AG09319 (cell line): Measurements from ENCODE around the gene KCNJ11.

Source experiments
- DNase-seq: peaks from one replicate; pipeline ENCODE4 v3.0.0-alpha.2; 2010; ENCODE audit warnings: low read depth; ENCODE audit errors: extremely low read depth
- TF ChIP-seq, protein P1 (sequence below): IDR thresholded peaks from 2 replicates; pipeline ENCODE4 v1.5.1; 2011; ENCODE audit warnings: low read depth, mild to moderate bottlenecking, inconsistent platforms, low read length, moderate library complexity

The KCNJ11 gene

GRCh38 chr11:17414992-17415391 lies 26.5 kb upstream of the KCNJ11 start:
- TF ChIP-seq, protein P1, sequence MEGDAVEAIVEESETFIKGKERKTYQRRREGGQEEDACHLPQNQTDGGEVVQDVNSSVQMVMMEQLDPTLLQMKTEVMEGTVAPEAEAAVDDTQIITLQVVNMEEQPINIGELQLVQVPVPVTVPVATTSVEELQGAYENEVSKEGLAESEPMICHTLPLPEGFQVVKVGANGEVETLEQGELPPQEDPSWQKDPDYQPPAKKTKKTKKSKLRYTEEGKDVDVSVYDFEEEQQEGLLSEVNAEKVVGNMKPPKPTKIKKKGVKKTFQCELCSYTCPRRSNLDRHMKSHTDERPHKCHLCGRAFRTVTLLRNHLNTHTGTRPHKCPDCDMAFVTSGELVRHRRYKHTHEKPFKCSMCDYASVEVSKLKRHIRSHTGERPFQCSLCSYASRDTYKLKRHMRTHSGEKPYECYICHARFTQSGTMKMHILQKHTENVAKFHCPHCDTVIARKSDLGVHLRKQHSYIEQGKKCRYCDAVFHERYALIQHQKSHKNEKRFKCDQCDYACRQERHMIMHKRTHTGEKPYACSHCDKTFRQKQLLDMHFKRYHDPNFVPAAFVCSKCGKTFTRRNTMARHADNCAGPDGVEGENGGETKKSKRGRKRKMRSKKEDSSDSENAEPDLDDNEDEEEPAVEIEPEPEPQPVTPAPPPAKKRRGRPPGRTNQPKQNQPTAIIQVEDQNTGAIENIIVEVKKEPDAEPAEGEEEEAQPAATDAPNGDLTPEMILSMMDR: no peak
- DNase-seq: no peak

- TF ChIP-seq, protein P1: no peak
- DNase-seq: no peak
Measured at GRCh38 chr11:17414317-17414737, 25.9 kb upstream of the KCNJ11 start.

DNA sequence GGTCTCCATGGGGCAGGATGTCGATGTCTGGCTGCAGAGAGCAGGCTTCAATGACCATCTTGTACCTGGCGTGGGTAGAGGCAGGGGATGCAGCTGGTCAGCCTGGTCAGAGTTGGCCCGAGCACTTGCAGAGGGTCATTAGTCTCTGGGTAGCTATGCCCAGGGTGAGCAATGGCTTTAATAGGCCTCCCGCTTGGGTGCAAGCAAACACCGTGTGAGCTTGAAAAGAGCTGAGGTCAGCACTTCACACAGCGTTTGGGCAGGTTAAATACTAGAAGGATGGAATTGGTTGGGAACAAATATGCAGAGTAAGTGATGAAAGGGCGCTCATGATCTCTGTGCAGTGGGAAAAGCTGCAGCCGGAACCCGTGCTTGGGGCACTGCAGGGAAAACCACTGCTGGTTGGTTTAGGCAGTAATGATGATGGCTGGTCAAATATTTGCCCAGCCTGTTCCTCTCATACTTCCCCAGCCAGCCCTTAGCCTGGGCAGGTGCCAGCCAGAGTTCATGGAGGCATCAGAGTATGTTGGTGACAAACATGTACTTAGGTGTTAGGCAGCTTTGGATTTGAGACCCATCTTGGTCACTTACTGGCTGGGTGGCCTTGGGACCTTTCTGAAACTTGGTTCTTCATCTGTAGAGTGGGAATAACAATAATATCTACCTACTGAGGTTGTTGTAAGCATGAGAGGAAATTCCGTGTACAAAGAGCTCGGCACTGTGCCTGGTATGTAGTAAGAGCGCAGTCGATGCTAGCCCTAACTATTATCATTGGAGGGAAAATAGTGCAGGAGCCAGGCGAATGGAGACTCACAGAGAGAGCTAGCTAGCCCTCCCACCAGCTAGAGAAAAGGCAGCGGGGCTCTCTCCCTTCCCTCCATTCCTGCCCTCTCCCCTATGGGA lies 25.2 kb upstream of the KCNJ11 start:
- TF ChIP-seq, protein P1: no peak
- DNase-seq: no peak

GRCh38 chr11:17412488-17413180 lies 24.2 kb upstream of the KCNJ11 start:
- no peak for DNase-seq
- TF ChIP-seq, protein P1: no peak

GRCh38 chr11:17411418-17411817 lies 23.0 kb upstream of the KCNJ11 start:
- TF ChIP-seq, protein P1: no peak
- DNase-seq: no peak

DNA sequence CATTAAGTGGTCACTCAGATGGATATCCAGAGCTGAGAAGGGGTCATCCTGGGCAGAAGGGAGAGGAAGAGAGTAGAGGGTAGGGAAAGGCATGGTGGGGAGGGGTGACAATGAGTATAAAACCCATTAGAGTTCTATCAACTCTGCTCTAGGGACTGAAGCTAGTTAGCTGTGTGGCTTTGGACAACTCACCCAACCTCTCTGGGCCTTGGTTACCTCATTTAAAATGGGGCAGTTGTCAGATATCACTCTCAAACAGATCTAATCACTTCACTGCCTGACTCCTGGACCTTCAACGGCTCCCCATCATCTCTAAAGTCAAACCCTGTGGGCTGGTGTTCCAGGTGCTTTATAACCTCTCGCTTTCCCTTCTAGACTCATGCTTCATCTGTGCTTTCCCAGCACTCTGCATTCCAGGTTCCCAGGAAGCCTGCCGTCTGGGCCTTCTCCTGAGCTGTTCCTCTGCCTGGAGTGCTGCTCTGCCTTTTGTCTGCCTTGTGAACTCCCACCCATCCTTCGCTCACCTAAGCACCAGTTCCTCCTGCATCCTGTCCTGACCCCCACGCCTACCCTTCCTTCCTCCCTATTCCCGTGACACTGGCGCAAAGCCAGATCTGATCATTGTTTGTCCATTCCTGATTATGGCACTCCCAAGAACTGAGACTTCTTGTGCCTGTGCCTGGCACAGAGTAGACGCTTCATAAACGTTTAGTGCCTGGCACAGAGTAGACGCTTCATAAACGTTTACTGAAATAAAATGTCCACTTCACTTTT lies 22.3 kb upstream of the KCNJ11 start:
- TF ChIP-seq, protein P1: no peak
- no peak for DNase-seq
